ENCODE results near the gene COG1.

- no peak for TF ChIP-seq EP300 (IDR thresholded peaks at IDR 0.05)
- TF ChIP-seq POLR2A (IDR thresholded peaks at IDR 0.05), result no peak
Measured at GRCh38 chr17:73255671-73256181, 62.9 kb downstream of the COG1 start.

All from sigmoid colon (tissue), 4 donors.